Suprapubic skin (tissue), 4 donors: ENCODE results near the gene EIF2AK3. TPM values are rescaled to one million over a fixed set of nuclear protein-coding genes. Genes with fewer than 3 reads are reported as not detected.
A peak's percentile ranks its signal among the peaks of the same experiment; 100 is the strongest.

Experiments used
- DNase-seq, 2 donors: peaks; one replicate each; pipeline ENCODE4 v3.0.0-alpha.2; 2019; ENCODE audit warnings: low spot score in 2 of 2
- H3K27ac ChIP-seq: fragments of 200-600 bp; sonication (generic); one replicate; pipeline ENCODE4 v1.5.1; 2019
- H3K27me3 ChIP-seq: fragments of 200-600 bp; sonication (generic); one replicate; pipeline ENCODE4 v1.5.1; 2019
- H3K36me3 ChIP-seq: fragments of 200-600 bp; sonication (generic); one replicate; pipeline ENCODE4 v1.5.1; 2019
- H3K4me1 ChIP-seq: fragments of 200-600 bp; sonication (generic); one replicate; pipeline ENCODE4 v1.5.1; 2019
- H3K4me3 ChIP-seq: fragments of 200-600 bp; sonication (generic); one replicate; pipeline ENCODE4 v1.5.1; 2019; ENCODE audit warnings: mild to moderate bottlenecking
- H3K9me3 ChIP-seq: fragments of 200-600 bp; sonication (generic); one replicate; pipeline ENCODE4 v1.5.1; 2019
- EP300 ChIP-seq: sonication (generic); formaldehyde crosslinking; IDR thresholded peaks from one replicate; pipeline ENCODE4 v1.6.1; 2017; ENCODE audit warnings: antibody characterized with exemption
- POLR2A ChIP-seq, 2 donors: fragments of 450-650 bp; IDR thresholded peaks; one replicate each; pipeline ENCODE4 v1.6.1; 2017; ENCODE audit warnings: antibody characterized with exemption in 2 of 2, mild to moderate bottlenecking in 2 of 2, moderate library complexity in 2 of 2
- POLR2AphosphoS5 ChIP-seq, 3 donors: sonication (generic); formaldehyde crosslinking; IDR thresholded peaks; one replicate each; pipeline ENCODE4 v1.6.1; 2017; ENCODE audit warnings: antibody characterized with exemption in 3 of 3
- WGBS: methylation state at CpG from one replicate; pipeline ENCODE4 v1.1.5; 2018; 5-methylcytosine and 5-hydroxymethylcytosine counted together
- total RNA-seq, 4 donors: library from RNA; depleted of rRNA; stranded (reverse); fragments of >200 nt; gene quantifications; one replicate each; pipeline ENCODE4 v1.1.0, GENCODE V29; 2016
- TF ChIP-seq, protein P1 (sequence below), 2 donors: fragments of 200-600 bp in 1 of 2; fragments of 450-650 bp in 1 of 2; sonication (generic) in 1 of 2; IDR thresholded peaks; one replicate each; pipeline ENCODE4 v1.5.1; 2016 to 2019; ENCODE audit warnings: antibody characterized with exemption in 2 of 2, mild to moderate bottlenecking in 1 of 2, moderate library complexity in 1 of 2

Gene EIF2AK3
- total RNA-seq, 4 donors from 2014 or later: 23.4 to 30.2 (median 23.9) TPM

DNA sequence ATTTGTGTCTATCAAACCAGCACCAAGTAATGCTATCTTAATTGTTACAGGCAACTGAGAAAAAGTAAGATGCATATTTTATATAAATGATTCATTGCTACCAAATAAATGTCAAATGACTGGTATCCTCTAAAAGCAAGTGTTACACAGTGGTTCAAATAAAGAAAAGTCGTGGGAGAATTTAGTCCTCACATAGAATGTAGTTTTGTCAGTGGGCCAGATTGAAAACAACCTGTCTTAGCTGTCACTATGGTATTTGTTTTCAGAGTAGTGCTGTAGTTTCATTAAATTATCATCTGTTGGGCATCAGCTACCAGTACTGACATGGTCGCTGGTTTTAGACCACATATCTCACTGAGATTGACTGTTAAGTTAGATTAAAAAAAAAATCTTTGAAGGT lies 10.2 kb upstream of the EIF2AK3 start:
- no peak overlapping the region for H3K27ac ChIP-seq
- 56% methylated on average over 2 of the region's 2 CpGs for WGBS

DNA sequence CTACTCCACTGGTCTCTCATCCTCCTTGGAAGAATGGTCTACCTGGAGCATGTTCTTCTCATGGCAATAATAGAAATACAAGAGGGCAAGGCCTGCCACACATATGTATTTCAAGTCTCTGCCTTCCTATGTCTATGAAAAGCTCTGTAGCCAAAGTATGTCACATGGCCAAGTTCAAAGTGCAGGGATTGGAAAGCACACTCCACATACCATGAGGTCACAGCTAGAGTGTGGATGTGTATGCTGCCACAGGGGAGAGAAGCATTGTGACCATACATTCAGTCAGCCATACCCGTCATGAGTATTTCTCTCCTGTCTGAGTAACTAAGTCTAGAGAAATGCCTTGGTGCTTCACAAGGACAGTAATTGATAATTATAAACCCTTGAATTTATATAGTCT lies 8.8 kb upstream of the EIF2AK3 start:
- TF ChIP-seq EP300 (no peak), POLR2A (IDR thresholded peaks at IDR 0.05) (no peak), POLR2AphosphoS5 (IDR thresholded peaks at IDR 0.05) (no peak)
- TF ChIP-seq, protein P1, sequence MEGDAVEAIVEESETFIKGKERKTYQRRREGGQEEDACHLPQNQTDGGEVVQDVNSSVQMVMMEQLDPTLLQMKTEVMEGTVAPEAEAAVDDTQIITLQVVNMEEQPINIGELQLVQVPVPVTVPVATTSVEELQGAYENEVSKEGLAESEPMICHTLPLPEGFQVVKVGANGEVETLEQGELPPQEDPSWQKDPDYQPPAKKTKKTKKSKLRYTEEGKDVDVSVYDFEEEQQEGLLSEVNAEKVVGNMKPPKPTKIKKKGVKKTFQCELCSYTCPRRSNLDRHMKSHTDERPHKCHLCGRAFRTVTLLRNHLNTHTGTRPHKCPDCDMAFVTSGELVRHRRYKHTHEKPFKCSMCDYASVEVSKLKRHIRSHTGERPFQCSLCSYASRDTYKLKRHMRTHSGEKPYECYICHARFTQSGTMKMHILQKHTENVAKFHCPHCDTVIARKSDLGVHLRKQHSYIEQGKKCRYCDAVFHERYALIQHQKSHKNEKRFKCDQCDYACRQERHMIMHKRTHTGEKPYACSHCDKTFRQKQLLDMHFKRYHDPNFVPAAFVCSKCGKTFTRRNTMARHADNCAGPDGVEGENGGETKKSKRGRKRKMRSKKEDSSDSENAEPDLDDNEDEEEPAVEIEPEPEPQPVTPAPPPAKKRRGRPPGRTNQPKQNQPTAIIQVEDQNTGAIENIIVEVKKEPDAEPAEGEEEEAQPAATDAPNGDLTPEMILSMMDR (IDR thresholded peaks at IDR 0.05): no peak
- H3K36me3 ChIP-seq: no peaks in the 10 kb centered on the region
- H3K9me3 ChIP-seq: no peaks in the 10 kb centered on the region
- DNase-seq: no peak
- 90% methylated on average over 1 of the region's 1 CpG for WGBS
- no peaks in the 10 kb centered on the region for H3K27me3 ChIP-seq
- no peak overlapping the region for H3K27ac ChIP-seq
- H3K4me3 ChIP-seq: no peak overlapping the region
- no peaks in the 10 kb centered on the region for H3K4me1 ChIP-seq

More for the DNA sequence above, 10.2 kb upstream of the EIF2AK3 start:
- TF ChIP-seq POLR2AphosphoS5 (IDR thresholded peaks at IDR 0.05) (no peak), EP300 (no peak)
- TF ChIP-seq, protein P1 (IDR thresholded peaks at IDR 0.05): no peak
- Histone ChIP-seq H3K9me3 (no peaks in the 10 kb centered on the region), H3K27me3 (no peaks in the 10 kb centered on the region), H3K4me1 (no peaks in the 10 kb centered on the region), H3K4me3 (no peak overlapping the region), H3K36me3 (no peaks in the 10 kb centered on the region)
- DNase-seq: no peak

DNA sequence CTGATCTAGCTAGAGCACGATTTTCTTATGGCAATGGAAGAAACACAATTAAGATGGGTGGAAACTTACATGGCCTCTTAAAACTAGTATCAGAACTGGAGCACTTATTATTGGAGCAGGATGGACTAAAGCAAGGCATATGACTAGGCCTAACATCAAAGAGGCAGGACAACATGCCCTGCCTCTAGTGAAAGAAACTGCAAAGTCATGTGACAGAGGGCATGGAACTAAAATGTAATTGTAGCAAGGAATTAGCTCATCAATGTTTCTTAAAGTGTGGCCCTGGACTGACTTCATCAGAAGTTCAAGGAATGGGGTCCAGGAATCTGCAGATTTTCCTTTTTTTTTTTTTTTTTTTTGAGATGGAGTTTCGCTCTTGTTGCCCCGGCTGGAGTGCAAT lies 5.3 kb upstream of the EIF2AK3 start:
- Histone ChIP-seq H3K4me1 (peaks cover 9% of the 10 kb centered on the region), H3K9me3 (no peaks in the 10 kb centered on the region), H3K27me3 (no peaks in the 10 kb centered on the region), H3K27ac (no peak overlapping the region), H3K36me3 (no peaks in the 10 kb centered on the region), H3K4me3 (no peak overlapping the region)
- TF ChIP-seq EP300 (no peak), POLR2AphosphoS5 (IDR thresholded peaks at IDR 0.05) (no peak), POLR2A (IDR thresholded peaks at IDR 0.05) (no peak)
- TF ChIP-seq, protein P1 (IDR thresholded peaks at IDR 0.05): no peak
- DNase-seq: no peak
- 89% methylated on average over 3 of the region's 3 CpGs for WGBS

DNA sequence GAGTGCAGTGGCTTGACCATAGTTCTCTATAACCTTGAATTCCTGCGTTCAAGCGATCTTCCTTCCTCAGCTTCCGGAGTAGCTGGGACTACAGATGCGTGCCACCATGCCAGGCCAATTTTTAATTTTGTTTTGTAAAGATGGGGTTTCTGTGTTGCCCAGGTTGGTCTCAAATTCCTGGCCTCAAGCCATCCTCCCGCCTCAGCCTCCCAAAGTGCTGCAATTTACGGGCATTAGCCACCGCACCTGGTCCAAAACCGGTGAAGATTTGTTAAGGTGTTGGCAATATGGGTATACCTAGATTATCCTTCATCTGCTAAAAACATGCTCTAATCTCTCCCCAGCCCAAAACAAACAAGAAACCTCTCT lies 1.3 kb upstream of the EIF2AK3 start:
- WGBS: 81% methylated on average over 8 of the region's 8 CpGs
- H3K27ac ChIP-seq: peak overlapping the region; percentile 97
- peaks cover 36% of the 10 kb centered on the region for H3K4me1 ChIP-seq
- H3K36me3 ChIP-seq: no peaks in the 10 kb centered on the region
- H3K9me3 ChIP-seq: no peaks in the 10 kb centered on the region
- no peak for DNase-seq
- H3K4me3 ChIP-seq: peak overlapping the region; percentile 86
- no peaks in the 10 kb centered on the region for H3K27me3 ChIP-seq
- TF ChIP-seq EP300 (no peak), POLR2A (IDR thresholded peaks at IDR 0.05) (no peak), POLR2AphosphoS5 (IDR thresholded peaks at IDR 0.05) (no peak)
- TF ChIP-seq, protein P1 (IDR thresholded peaks at IDR 0.05): no peak

DNA sequence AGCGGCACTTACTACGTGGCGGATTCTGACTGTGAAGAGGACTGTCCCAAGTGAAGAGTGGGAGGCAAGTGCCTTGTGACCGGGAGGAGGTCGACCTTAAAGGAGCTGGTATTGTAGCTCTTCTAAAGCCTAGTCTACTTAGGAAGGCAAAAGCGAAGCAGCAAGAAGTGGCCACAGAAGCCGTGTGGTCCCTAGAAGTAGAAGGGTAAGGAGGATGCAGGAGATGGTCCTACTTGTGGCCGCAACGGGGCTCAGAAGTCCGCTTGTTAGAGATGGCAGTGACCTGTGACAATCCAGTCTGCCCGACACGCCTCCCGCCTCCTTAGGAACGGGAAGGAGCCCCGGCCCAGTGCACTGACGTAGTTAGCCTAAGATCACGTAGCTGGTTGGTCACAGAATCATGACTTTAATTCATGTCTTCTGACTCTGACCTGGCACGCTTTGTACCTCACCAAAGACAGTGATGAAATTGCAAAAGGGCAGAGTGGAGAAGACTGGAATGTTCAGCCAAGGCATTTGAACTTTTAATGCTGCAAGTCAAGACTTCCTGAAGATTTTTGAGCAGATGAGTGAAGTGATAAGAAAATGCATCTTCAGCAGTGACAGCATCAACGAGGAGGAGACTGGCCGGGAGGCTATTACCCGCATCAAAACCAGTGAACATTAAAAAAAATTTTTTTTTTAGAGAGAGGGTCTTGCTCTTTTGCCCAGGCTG lies 749 bp upstream of the EIF2AK3 start:
- peak overlapping the region; percentile 86 for H3K4me3 ChIP-seq
- TF ChIP-seq EP300: peak; percentile 90
- TF ChIP-seq, protein P1 (IDR thresholded peaks at IDR 0.05): no peak
- peak; percentile 62 to 79 (median 78) for TF ChIP-seq POLR2AphosphoS5 (IDR thresholded peaks at IDR 0.05)
- peak; percentile 84 to 96 for TF ChIP-seq POLR2A (IDR thresholded peaks at IDR 0.05)
- 3% methylated on average over 18 of the region's 21 CpGs for WGBS
- peak; percentile 97 to 98 for DNase-seq
- no peaks in the 10 kb centered on the region for H3K27me3 ChIP-seq
- H3K9me3 ChIP-seq: no peaks in the 10 kb centered on the region
- H3K36me3 ChIP-seq: no peaks in the 10 kb centered on the region
- peaks cover 38% of the 10 kb centered on the region for H3K4me1 ChIP-seq
- H3K27ac ChIP-seq: peak overlapping the region; percentile 97
